ENCODE measurements around the gene WDR45.
"Not testable (repeated sequence)": the region's sequence is repeated elsewhere in the genome, so short reads cannot be mapped to it uniquely, and the experiment has no call there.

The WDR45 gene

DNA sequence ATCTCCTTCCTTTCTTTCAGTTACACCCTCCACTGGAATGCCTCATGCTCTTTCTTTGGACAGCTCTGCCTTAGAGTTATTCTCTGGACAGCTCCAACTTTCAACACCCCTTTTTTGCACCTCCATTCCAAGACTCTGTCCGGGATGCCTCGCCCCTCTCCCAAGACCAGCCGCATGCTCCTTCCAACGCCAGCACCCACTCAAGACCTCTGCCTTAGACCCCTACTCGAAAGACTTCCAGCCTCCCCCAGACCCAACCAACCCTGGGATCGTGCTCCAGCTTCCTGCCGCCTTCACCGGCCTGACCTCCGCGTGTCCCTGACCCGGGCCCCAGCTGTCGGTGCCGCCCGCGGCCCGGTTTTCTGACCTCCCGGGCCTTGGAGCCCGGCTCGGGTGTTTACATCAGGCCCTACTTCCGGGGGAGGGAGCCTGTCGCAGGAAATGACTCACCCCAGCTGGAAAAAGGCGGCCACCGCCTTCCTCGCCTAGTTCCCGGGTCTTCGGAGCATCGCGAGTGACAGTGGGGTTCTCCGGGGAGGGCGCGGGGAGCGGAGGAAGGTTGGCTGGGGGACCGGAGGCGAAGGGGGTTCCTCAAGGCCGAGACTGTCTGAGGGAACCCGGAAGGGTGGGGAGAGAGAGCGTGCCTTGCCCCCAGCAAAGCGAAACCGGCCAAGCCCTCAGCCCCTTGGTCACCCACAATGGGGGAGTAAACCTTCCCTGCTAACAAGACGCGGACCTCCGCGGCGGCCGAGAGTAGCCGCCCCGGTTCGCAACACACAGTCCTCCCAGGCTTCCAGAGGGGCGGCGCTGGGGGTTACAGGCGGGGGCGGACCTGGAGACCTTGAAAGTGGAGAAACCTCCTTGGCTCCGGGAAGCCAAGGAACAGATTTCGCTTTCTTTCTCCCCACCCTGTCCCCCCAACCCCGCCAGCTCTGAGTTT is at the start of gene WDR45:
Gene WDR45 (minus strand): TSS at position 399 of the 940 bp plus-strand sequence. CDS start 1,792 bp downstream, outside the sequence.
- DNase-seq (ENCODE audit: low read depth in 2 of 2) = peak; percentile 43 to 44

DNA sequence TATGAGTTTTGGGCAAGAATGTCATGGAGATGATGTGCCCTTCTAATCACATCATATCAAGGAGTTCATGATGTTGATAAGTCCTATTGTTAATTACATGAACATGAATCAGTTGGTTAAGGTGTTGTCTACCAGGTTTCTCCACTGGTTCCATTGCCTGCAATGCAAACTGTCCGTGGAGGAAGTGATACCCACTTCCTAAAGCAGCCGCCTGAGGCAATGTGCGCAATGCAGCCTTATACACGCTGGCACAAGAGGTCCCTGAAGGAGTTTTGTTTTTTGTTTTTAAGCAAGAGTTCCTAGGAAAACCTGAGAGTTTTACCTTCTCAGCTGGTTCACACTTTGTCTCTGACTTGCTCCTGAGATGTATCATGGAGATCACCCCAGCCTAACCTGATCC is 49.7 kb upstream of the WDR45 start:
- no peak for DNase-seq (ENCODE audit: low read depth in 2 of 2)

GRCh38 chrX:49127742-49128258 is 48.1 kb upstream of the WDR45 start:
- not testable (repeated sequence) for DNase-seq (ENCODE audit: low read depth in 2 of 2)

DNA sequence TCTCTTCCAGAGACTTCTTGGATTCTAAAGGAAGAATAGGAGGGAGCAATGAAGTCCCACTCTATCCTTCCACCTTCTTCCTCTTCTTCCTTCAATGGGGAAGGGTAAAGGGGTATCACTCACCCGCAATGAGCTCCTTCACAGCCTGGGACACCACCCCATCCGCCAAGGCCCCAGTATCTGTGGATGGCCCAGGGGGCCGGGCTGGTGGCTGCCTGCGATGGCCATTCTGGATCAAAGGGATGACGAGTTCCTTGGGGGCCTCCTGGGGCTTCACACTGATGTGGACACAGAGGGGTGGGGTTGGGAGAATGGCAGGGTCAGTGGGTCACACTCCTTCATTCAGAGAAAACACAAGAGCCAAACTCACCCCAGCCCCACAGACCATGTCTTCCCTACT is 42.8 kb upstream of the WDR45 start:
- DNase-seq (ENCODE audit: low read depth in 2 of 2) = no peak

DNA sequence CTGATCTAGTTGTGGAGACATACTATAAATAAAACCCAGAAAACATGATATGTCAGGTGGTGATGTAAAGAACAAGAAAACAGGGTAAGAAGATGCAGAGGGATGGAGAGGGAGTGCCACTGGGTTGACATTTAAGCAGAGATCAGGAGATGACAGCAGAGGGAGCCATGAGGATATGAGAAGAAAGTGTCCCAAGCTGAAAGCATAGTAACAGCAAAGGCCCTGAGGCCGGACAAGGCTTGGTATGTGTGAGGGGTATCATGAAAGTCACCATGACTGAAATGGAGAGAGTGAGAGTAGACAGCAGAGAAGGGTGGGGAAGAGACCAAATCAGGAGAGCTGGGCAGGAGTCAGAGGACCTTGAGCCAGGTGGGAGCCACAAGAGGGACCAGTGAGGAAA is 40.4 kb upstream of the WDR45 start:
- no peak for DNase-seq (ENCODE audit: low read depth in 2 of 2)

DNA sequence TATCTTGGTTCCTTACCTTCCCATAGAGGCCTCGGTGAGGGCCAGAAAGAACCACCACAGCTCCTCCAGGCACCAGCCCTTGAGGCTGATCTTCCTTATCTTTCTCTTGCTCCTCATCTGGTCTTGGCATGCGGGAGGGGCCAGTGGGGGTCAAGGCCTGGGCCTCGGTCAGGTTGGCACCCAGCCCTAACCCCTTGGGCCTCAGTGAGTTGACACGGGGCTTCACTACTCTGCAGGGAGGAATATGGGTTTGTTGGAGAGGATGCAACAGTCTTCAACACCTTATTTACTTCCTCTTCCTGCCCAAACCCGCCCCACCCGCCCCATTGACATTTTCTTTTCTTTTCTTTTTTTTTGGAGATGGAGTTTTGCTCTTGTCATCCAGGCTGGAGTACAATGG is 37.9 kb upstream of the WDR45 start:
- no peak for DNase-seq (ENCODE audit: low read depth in 2 of 2)

DNA sequence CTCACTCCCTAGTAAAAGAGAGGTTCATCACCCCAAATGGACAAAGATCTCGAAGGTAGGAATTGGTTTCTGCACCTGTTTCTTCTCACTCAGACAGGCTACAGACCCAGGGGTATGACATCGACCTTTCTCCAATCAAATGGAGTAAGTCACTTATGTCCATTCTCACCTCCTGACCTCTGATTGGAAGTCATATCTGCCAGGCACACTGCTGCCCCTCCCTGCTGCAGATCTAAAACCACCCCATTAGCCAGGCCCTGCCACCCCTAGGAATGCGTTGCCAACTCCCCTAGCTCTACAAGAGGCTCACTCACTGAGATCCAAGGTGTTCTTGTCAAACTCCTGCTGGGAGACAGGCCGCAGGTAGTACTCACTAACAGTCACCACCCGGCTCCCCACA is 37.0 kb upstream of the WDR45 start:
- no peak for DNase-seq (ENCODE audit: low read depth in 2 of 2)

- DNase-seq (ENCODE audit: low read depth in 2 of 2) = no peak
Observed at GRCh38 chrX:49116076-49116475, 36.4 kb upstream of the WDR45 start.

DNA sequence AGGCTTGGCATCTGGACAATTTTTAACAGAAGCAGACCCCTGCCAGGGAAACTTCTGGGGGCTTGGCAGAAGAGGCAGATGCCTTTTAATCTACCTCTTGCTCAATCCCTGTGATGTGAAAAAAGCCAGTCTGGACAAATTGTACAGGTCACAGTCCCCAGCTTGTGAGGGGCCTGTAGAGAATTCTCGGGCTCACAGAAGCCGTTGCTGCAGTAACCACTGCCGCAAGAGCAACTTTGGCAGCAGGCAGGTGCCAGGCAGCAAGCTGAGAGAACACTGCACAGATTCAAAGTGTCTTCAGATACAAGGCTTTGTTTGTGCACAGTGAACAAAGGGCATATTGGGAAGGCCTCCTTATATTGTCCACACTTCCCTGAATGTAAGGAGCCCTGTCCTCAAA is 32.1 kb upstream of the WDR45 start:
- DNase-seq (ENCODE audit: low read depth in 2 of 2) = no peak

- DNase-seq (ENCODE audit: low read depth in 2 of 2) = no peak
Observed at GRCh38 chrX:49110417-49110816, 30.7 kb upstream of the WDR45 start.

DNA sequence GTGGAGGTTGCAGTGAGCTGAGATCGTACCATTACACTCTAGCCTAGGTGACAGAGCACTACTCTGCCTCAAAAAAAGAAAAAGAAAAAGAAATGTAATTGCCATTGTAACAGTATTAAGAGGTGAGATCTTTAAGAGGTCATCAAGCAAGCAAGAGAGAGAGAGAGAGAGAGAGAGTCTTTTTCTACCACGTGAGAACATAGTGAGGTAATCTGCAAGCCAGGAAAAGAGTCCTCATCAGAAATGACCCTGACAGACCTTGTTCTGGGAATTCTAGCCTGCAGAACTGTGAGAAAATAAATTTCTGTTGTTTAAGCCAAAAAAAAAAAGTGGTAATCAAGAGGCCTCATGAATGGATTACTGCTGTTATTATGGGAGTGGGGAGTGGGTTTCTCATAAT is 29.0 kb upstream of the WDR45 start:
- no peak for DNase-seq (ENCODE audit: low read depth in 2 of 2)

- DNase-seq (ENCODE audit: low read depth in 2 of 2) = no peak
Observed at GRCh38 chrX:49106930-49107329, 27.2 kb upstream of the WDR45 start.

- no peak for DNase-seq (ENCODE audit: low read depth in 2 of 2)
Observed at GRCh38 chrX:49106296-49106695, 26.6 kb upstream of the WDR45 start.

DNA sequence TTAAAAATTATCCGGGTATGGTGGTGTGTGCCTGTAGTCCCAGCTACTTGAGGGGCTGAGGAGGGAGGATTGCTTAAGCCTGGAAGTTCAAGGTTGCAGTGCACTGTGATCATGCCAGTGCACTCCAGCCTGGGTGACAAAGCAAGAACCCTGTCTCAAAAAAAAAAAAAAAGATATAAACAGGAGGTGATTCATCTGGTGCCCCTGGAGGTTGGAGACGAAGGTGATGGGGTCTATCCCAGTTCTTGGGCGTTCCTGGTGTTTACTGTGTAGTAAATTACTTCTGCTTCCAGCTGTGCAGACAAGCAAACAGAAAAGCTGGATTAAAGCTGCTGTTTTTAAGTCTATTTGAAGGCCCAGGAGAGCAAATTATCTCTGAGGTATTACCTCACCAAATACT is 23.9 kb upstream of the WDR45 start:
- DNase-seq (ENCODE audit: low read depth in 2 of 2) = no peak

DNA sequence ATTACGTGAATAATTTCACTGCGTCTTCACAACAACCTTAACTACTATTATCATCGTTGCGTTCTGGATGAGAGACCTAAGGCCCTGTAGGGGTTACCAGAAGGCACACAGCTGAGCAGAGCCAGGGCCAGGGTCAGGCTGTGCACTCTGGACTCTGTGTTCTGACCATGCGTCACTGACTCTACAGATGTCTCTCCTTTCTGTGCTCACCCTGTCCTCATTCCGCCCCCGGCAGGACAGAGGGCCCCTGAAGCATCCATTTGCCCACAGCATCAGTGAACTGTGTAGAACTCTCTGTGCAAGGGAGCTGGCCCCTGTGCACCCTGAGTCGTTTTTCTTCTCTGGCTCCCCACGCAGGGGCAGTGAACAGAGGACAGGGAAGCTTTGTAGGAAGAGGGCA is 22.5 kb upstream of the WDR45 start:
- DNase-seq (ENCODE audit: low read depth in 2 of 2) = no peak

DNA sequence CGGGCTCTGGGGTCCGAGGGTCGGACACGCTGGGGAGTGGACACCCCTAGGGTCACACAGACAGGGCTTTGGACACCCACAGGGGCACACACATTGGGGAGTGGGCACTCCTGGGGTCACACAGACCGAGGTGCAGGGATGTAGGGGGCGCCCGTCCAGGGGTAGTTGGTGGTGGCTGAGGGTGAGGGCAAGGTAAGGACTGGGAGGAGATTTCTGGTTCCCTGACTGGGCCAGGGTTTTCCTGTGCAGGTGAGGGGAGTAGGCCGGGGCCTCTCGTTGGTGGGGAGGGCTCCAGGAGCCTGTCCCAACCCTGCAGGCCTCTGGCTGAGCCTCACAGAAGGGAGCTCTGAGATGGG is 21.9 kb upstream of the WDR45 start:
- no peak for DNase-seq (ENCODE audit: low read depth in 2 of 2)

DNA sequence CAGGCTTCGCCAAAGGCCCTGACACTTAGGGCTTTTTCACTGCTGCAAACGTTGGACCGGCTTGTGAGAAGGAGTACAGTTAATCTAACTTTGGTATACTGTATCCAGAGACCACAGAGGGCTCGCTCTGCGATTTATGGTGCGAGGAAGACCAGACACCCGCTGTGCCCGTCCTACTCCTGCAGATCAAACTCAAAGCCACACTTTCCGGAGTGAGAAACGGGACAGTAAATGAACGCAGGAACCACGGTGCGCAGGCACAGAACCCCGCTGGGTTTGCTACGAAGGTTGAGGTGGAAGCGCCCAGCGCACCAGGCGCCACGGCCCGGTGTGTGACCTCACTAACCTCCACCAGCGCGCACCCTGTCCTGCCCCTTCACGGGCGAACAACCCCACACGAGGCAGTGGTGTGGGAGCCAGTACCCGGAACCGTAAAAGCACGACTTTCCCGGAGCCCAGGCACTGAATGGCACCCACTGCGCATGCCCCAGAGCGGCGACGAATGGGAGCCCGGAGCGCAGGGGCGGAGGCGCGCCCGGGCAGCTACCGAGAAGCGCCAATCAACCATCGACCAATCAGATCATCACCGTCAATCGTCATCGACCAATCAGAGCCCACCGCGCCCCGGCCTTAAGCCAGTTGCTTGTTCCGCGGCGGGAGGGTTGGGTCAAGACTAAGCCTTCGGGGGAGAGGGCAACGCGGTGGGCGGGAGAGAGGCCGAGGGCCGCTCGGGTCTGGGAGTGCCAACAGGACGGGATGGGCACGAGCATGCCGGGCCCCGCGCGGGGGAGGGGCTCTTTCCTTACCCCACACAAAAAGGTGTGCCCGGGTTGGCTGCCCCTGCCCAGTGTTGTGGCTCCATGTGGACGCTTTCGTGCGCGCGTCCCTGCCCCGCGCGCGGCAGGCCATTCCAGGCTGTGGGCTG is 21.3 kb upstream of the WDR45 start:
- DNase-seq (ENCODE audit: low read depth in 2 of 2) = peak; percentile 75 to 77

DNA sequence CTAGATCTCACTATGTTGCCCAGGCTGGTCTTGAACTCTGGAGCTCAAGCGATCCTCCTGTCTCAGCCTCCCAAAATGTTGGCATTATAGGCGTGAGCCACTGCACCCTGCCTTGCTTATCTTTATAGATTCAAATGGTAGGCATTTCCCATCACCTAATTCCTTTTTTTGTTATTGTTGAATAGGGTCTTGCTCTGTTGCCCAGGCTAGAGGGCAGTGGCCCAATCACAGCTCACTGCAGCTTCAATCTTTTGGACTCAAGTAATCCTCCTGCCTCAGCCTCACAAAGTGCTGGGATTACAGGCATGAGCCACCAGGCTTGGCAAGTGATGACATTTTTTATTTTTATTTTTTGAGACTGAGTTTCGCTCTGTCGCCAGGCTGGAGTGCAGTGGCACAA is 16.7 kb upstream of the WDR45 start:
- DNase-seq (ENCODE audit: low read depth in 2 of 2) = no peak

DNA sequence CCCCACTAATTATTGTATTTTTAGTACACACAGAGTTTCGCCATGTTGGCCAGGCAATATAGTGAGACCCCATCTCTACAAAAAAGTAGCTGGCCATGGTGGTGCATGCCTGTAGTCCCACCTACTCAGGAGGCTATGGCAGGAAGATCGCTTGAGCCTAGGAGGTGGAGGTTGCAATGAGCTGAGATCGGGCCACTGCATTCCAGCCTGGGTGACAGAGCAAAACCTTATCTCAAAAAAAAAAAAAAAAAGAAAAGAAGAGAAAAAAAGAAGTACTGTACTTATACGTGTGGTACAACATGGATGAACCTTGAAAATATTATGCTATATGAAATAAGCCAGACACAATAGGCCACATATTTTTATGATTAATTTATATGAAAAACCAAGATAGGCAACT is 9.9 kb upstream of the WDR45 start:
- DNase-seq (ENCODE audit: low read depth in 2 of 2) = no peak

DNA sequence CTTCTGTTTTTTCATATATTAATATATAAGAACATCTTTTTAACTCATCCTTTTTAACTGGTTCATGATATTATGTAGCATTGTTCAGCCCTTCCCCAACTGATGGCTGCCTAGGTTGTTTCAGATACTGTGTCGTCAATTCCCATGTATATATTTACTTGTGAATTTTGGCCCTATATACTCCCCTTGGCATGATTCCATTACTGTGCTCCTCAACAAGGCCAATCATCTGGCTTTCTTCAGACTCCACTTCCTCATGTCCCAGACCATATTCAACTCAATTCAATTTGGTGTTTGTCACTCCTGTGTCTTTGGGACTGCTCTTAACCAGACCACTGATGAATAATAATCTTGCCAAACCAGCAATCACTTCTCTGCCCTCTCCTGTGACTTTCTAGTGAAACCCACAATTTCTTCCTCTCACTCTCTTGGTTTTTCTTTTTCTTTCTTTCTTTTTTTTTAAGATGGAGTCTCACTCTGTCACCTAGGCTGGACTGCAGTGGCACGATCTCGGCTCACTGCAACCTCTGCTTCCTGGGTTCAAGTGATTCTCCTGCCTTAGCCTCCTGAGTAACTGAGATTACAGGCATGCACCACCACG is 2.7 kb upstream of the WDR45 start:
- no peak for DNase-seq (ENCODE audit: low read depth in 2 of 2)

GRCh38 chrX:49077941-49078340 is 1.7 kb downstream of the WDR45 start:
- DNase-seq (ENCODE audit: low read depth in 2 of 2) = no peak

GRCh38 chrX:49075347-49075746 is 4.3 kb downstream of the WDR45 start:
- DNase-seq (ENCODE audit: low read depth in 2 of 2) = no peak
